ENCODE measurements around the gene CNOT2. TPM values are rescaled to one million over a fixed set of nuclear protein-coding genes. Genes with fewer than 3 reads are reported as not detected.

CNOT2 gene
- total and polyA plus RNA-seq, 2 donors (not counting 3 experiments of a cell fraction or from before 2014, with no cell fraction given): 52.2 to 79.7 TPM

GRCh38 chr12:70240673-70241072 is 2.6 kb upstream of the CNOT2 start:
- Histone ChIP-seq H3K27ac (ENCODE audit: insufficient read depth, low read depth, low read length) (no peak overlapping the region), H3K4me2 (ENCODE audit: insufficient read depth, low read length) (no peak overlapping the region), H3K9me1 (replicated peaks; ENCODE audit: control insufficient read depth, extremely low read depth, insufficient read depth, low read length) (no peaks in the 10 kb centered on the region), H4K20me1 (replicated peaks; ENCODE audit: control insufficient read depth, extremely low read depth, insufficient read depth, low read length) (no peaks in the 10 kb centered on the region), H3K9me3 (replicated peaks; ENCODE audit: control insufficient read depth, insufficient read depth, low read length) (no peaks in the 10 kb centered on the region), H3K9ac (replicated peaks; ENCODE audit: extremely low read depth, insufficient read depth, low read length) (no peak overlapping the region), H3K27me3 (ENCODE audit: control insufficient read depth in 2 of 2, insufficient read depth in 2 of 2, low read length in 2 of 2) (no peaks in the 10 kb centered on the region), H3K36me3 (ENCODE audit: control insufficient read depth in 2 of 2, extremely low read depth in 1 of 2, insufficient read depth in 2 of 2, low read length in 2 of 2) (peaks cover 0 to 4% of the 10 kb centered on the region in 2 experiments), H3K4me3 (replicated peaks in 1 of 3; ENCODE audit: insufficient read depth in 1 of 3, low read depth in 1 of 3, low read length in 3 of 3) (no peak overlapping the region), H3K4me1 (ENCODE audit: control insufficient read depth, extremely low read depth, insufficient read depth, low read length) (peaks cover 26% of the 10 kb centered on the region), H2AFZ (ENCODE audit: low read depth, low read length) (no peak overlapping the region), H3K79me2 (ENCODE audit: control insufficient read depth, insufficient read depth, low read length) (peaks cover 21% of the 10 kb centered on the region)
- ChIA-PET POLR2A (no interaction called here), CTCF (no interaction called here)
- dilution Hi-C loops (cut with MboI; ENCODE audit: extremely low pct_ligation_motif_present, low sequenced_read_pairs) (no loop called here), intact Hi-C loops (cut with micrococcal nuclease) (loop anchor here (5.0 kb wide), 4 partner anchors 267 to 653 kb away; partner anchors contain the start of gene CCT2)
- TF ChIP-seq JUN (IDR thresholded peaks at IDR 0.05; ENCODE audit: borderline replicate concordance, insufficient read depth, insufficient read length, low read depth): no peak
- no peak for TF ChIP-seq FOS (IDR thresholded peaks at IDR 0.05; ENCODE audit: borderline replicate concordance, insufficient read depth, low read length)
- TF ChIP-seq POLR2A (IDR thresholded peaks at IDR 0.05; ENCODE audit: low read depth, low read length): no peak
- TF ChIP-seq CTCF (IDR thresholded peaks at IDR 0.05; ENCODE audit: extremely low read depth in 1 of 2, insufficient read depth in 1 of 2, low read depth in 1 of 2, low read length in 2 of 2): no peak
- TF ChIP-seq MAX (IDR thresholded peaks at IDR 0.05; ENCODE audit: insufficient read depth, insufficient read length): no peak
- no peak for TF ChIP-seq EZH2 (IDR thresholded peaks at IDR 0.05; ENCODE audit: borderline replicate concordance, low read depth, low read length, severe bottlenecking)
- no peak for TF ChIP-seq POLR2AphosphoS5 (IDR thresholded peaks at IDR 0.05; ENCODE audit: insufficient read depth, low read depth, low read length)
- no peak for TF ChIP-seq GATA2 (IDR thresholded peaks at IDR 0.05; ENCODE audit: insufficient read depth, insufficient read length, low read depth, low read length)
- no peak for TF ChIP-seq MYC (IDR thresholded peaks at IDR 0.05; ENCODE audit: low read depth, low read length)
- DNase-seq (ENCODE audit: low read depth, low spot score): no peak
- BruUV-seq (replicated peaks): no TSS peak
- no peak for FAIRE-seq

All from endothelial cell of umbilical vein (primary cell).